Breast epithelium (tissue), 3 donors: ENCODE results near the gene FRS2.

Source experiments
- CTCF ChIP-seq, 3 donors: fragments of 450-650 bp; IDR thresholded peaks; one replicate each; pipeline ENCODE4 v1.5.1; 2016 to 2017; ENCODE audit warnings: antibody characterized with exemption in 3 of 3, mild to moderate bottlenecking in 3 of 3, moderate library complexity in 3 of 3
- POLR2AphosphoS5 ChIP-seq, 3 donors: sonication (generic); formaldehyde crosslinking; IDR thresholded peaks; one replicate each; pipeline ENCODE4 v1.6.1; 2017; ENCODE audit warnings: antibody characterized with exemption in 3 of 3

GRCh38 chr12:69428351-69429073 lies 41.7 kb upstream of the FRS2 start:
- TF ChIP-seq CTCF (IDR thresholded peaks at IDR 0.05) (no peak), POLR2AphosphoS5 (IDR thresholded peaks at IDR 0.05) (no peak)
